OCI-LY1 (cell line): ENCODE data around the gene CYTL1.

Experiments used
- CTCF ChIP-seq: fragments of 200-600 bp; sonication (generic), shearing (Covaris generic); IDR thresholded peaks from 2 replicates; pipeline ENCODE4 v1.5.1; 2017; ENCODE audit warnings: mild to moderate bottlenecking, antibody characterized with exemption, low read length, moderate library complexity, mixed read lengths
- EZH2 ChIP-seq: fragments of 200-600 bp; sonication (generic), shearing (Covaris generic); IDR thresholded peaks from 2 replicates; pipeline ENCODE4 v1.8.0; 2017; ENCODE audit warnings: borderline replicate concordance, mixed run types, mild to moderate bottlenecking, antibody characterized with exemption, low read length, moderate library complexity, mixed read lengths

GRCh38 chr4:5027346-5027745 lies 8.1 kb upstream of the CYTL1 start:
- TF ChIP-seq CTCF, result no peak
- TF ChIP-seq EZH2, result no peak
